Neural crest cell (in vitro differentiated cells): ENCODE results near the gene AHNAK2. TPM values are rescaled to one million over a fixed set of nuclear protein-coding genes. Genes with fewer than 3 reads are reported as not detected.

ENCODE experiments used
- DNase-seq: peaks from one replicate; pipeline ENCODE4 v3.0.0; 2021; ENCODE audit warnings: low read depth, mixed read lengths, low spot score
- H3K27ac Mint-ChIP-seq: one replicate; pipeline ENCODE4 v1.8.0; 2021; ENCODE audit warnings: mild to moderate bottlenecking, mixed read lengths; ENCODE audit not compliant: unreplicated experiment
- H3K27me3 Mint-ChIP-seq: 2 replicates; pipeline ENCODE4 v1.8.0; 2021; ENCODE audit warnings: low read depth, mild to moderate bottlenecking, mixed read lengths
- H3K36me3 Mint-ChIP-seq: 2 replicates; pipeline ENCODE4 v1.8.0; 2021; ENCODE audit warnings: low read depth, mild to moderate bottlenecking, mixed read lengths
- H3K4me1 Mint-ChIP-seq: 2 replicates; pipeline ENCODE4 v1.8.0; 2021; ENCODE audit warnings: mixed read lengths
- H3K4me3 Mint-ChIP-seq: one replicate; pipeline ENCODE4 v1.8.0; 2021; ENCODE audit warnings: mild to moderate bottlenecking, mixed read lengths
- H3K9me3 Mint-ChIP-seq: 2 replicates; pipeline ENCODE4 v1.8.0; 2021; ENCODE audit warnings: mixed read lengths
- CTCF ChIP-seq: fragments of 200-600 bp; sonication (generic); conservative IDR thresholded peaks from 2 replicates; pipeline ENCODE4 v1.5.0; 2021; ENCODE audit warnings: antibody characterized with exemption, mild to moderate bottlenecking
- total RNA-seq: library from RNA; stranded (reverse); gene quantifications from 2 replicates; pipeline ENCODE4 v1.2.1, GENCODE V29; 2021

AHNAK2 gene
- total RNA-seq, 1 donor from 2014 or later, result 1.4 TPM

GRCh38 chr14:104887623-104888488 is 90.3 kb downstream of the AHNAK2 start:
- no peaks in the 10 kb centered on the region for H3K27me3 Mint-ChIP-seq
- no peaks in the 10 kb centered on the region for H3K4me1 Mint-ChIP-seq
- H3K27ac Mint-ChIP-seq, result no peak overlapping the region
- DNase-seq, result no peak
- no peaks in the 10 kb centered on the region for H3K36me3 Mint-ChIP-seq
- H3K4me3 Mint-ChIP-seq, result no peak overlapping the region
- H3K9me3 Mint-ChIP-seq, result no peaks in the 10 kb centered on the region
- TF ChIP-seq CTCF, result no peak

Other genes with a start within 250 kb of the AHNAK2 start
- 109 and 121 TPM in 2 replicates for gene SIVA1, start 225.2 kb downstream of the AHNAK2 start, total RNA-seq
- 179 and 191 TPM in 2 replicates for gene AKT1, start 182.6 kb downstream of the AHNAK2 start, total RNA-seq
- 2.2 and 2.7 TPM in 2 replicates for gene ZBTB42, start 177.3 kb downstream of the AHNAK2 start, total RNA-seq
- 14.0 and 14.4 TPM in 2 replicates for gene CEP170B, start 113.1 kb downstream of the AHNAK2 start, total RNA-seq
- gene PLD4, start 53.5 kb downstream of the AHNAK2 start, total RNA-seq, result 0.02 and 0.05 TPM in 2 replicates
- gene CLBA1, start 7.4 kb upstream of the AHNAK2 start, total RNA-seq, result 12.2 and 14.1 TPM in 2 replicates
- gene CDCA4, start 42.7 kb upstream of the AHNAK2 start, total RNA-seq, result 55.0 and 58.2 TPM in 2 replicates
- not detected in 2 replicates for gene GPR132, start 87.1 kb upstream of the AHNAK2 start, total RNA-seq
- gene JAG2, start 190.4 kb upstream of the AHNAK2 start, total RNA-seq, result 2.7 and 4.2 TPM in 2 replicates
- 25.6 and 27.1 TPM in 2 replicates for gene NUDT14, start 202.9 kb upstream of the AHNAK2 start, total RNA-seq